ENCODE results near the gene MAP2K5.

- TF ChIP-seq CTCF (IDR thresholded peaks at IDR 0.05): no peak
- TF ChIP-seq POLR2A (IDR thresholded peaks at IDR 0.05): no peak
Measured at GRCh38 chr15:67564021-67564967, 21.8 kb downstream of the MAP2K5 start.
